IPS-11a (cell line): ENCODE results near the gene SMG7.

Experiments used
- H3K4me3 ChIP-seq: one replicate; pipeline ENCODE4 v1.5.1; 2013; ENCODE audit warnings: low read depth, low read length, control low read depth

SMG7 gene

GRCh38 chr1:183585038-183585437 lies 112.7 kb downstream of the SMG7 start:
- H3K4me3 ChIP-seq = no peak overlapping the region

GRCh38 chr1:183586455-183586854 lies 114.2 kb downstream of the SMG7 start:
- no peak overlapping the region for H3K4me3 ChIP-seq

DNA sequence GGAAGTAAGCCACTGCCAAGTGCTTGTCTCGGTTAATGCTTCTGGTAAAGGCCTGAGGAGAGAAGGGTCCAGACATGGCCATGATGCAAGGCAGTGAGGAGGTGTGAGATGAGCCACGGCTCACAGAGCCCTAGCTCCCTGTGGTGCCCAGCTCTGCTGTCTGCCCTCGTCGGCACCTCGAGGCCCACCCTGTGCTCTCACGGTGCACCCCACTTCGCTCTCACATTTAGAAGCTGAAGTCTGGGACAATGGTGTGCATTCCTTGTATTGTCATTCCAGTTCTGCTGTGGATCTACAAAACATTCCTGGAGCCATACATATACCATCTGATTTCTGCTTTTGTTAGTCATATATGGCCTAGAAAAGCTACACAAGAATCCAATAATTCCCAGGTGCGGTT lies 114.6 kb downstream of the SMG7 start:
- no peak overlapping the region for H3K4me3 ChIP-seq

- no peak overlapping the region for H3K4me3 ChIP-seq
Measured at GRCh38 chr1:183588827-183589226, 116.5 kb downstream of the SMG7 start.

DNA sequence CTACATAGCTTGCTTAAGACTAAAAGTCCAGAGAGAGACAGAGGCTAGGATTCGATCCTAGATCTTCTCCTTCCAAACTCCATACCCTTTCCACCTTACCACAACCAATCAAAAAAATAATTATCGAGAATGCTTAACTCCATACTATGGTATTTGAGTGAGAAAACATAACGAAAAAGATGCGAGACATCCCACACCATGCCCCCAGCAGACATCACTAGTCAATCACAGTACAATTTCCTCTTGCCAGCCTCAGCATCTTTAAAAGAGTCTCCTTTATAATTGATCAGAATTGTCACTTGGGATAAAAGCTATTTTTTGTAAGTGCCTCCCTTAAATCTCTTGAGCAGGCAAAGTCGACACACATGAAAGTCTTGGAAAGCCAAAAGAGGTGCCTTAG lies 117.1 kb downstream of the SMG7 start:
- H3K4me3 ChIP-seq = no peak overlapping the region

- H3K4me3 ChIP-seq = no peak overlapping the region
Measured at GRCh38 chr1:183589874-183590243, 117.6 kb downstream of the SMG7 start.

DNA sequence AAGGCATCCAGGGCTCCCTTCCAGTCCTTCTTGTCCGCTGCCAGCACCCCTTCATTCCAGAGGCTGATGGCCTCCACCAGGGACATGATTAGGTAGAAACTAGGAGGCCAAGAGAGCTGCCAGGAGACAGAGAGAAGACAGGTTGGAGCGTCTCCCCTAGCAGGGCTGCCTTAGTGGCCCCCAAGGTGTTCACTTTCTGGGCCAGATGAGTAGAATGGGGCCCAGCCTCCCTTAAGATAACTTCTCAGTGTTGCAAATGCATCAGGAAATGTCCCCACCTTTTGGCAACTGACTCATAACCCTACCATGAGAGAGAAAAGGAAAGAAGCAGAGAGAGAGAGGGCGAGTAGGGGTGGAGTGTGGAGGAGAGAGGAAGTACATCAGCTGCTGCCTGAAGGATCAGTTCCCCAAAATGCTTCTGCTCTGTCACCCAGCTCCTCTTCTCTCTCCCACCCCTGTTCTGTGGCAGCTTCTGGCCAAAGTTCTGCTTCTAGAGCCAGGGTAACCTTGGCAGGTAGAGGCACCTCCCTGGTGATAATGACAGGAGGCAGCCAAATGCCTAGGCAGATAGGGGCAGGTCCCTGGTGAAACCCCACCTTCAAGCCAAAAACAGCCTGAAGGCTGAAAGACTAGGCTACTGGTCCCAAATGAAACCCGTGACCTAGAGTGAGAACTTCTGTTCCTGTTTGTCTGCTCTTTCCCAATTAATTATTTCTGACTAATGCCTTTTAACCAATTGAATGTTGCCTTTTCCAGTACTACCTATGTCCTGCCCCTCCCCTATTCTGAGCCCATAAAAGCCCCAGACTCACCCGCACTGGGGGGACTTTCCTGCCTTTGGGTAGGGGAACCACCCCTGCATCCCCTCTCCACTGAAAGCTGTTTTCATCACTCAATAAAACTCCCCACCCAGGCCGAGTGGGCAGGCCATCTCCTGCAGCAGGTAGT lies 118.2 kb downstream of the SMG7 start, which contains the start of gene NCF2:
Gene NCF2, minus strand, starts transcription at position 216 of the 948 bp plus-strand sequence. Its CDS starts 130 bp downstream, at position 86.
- H3K4me3 ChIP-seq = no peak within 1 kb of the TSS

GRCh38 chr1:183592733-183593132 lies 120.4 kb downstream of the SMG7 start:
- H3K4me3 ChIP-seq = no peak overlapping the region

DNA sequence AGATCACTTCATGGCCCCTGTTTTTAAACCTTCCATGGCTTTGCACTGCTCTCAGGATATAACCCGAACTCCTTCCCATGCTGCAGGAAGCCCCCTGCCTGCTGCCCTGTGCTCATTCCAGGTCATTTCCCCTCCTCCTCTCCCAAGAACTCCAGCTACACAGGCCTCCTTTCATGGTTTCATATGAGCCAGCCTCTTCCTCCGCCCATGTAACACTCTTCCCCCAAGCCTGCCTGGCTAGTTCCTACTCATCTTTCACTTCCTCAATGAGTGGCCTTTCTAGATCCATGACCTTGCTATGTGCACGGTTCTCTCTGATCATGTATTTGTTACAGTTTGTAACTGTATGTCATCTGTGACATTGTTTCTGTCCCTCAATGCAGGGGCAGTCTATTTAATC lies 121.1 kb downstream of the SMG7 start:
- H3K4me3 ChIP-seq = no peak overlapping the region

DNA sequence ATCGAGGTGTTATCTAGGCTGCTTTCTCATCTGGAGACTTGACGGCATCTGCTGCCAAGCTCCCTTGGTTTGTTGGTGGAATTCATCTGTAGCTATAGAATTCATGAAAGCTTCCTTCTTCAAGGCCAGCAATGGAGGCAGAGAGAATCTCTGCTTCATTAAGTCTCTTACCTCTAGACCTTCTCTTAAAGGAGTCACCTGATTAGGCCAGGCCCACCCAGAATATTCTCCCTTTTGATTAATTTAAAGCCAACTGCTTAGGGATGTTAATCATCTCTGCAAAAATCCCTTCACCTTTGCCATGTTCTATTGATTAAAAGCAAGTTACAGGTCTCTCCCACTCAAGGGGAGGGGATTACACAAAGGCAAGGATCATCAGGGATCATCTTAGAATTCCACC lies 123.2 kb downstream of the SMG7 start:
- H3K4me3 ChIP-seq = no peak overlapping the region

GRCh38 chr1:183596500-183596899 lies 124.2 kb downstream of the SMG7 start:
- H3K4me3 ChIP-seq = no peak overlapping the region

- no peak overlapping the region for H3K4me3 ChIP-seq
Measured at GRCh38 chr1:183597656-183598347, 125.5 kb downstream of the SMG7 start.

- no peak overlapping the region for H3K4me3 ChIP-seq
Measured at GRCh38 chr1:183598386-183598785, 126.1 kb downstream of the SMG7 start.

DNA sequence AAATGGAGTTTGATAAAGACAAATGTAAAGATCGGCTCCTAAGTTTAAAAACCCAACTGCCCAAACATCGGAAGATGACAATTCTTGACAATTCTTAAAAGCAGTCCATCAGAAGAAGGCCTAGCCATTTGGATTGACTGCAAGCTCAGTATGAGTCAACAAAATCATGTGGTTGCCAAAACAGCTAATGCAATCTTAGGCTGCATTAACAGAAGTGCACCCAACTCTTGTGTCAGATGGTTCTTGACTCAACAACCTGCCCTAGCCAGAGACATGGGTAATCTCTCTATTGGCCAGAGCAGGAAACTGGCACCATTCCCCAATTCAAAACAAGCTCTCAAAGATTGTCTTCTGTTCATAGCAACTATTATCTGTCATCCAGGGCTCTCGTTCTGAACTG lies 127.8 kb downstream of the SMG7 start:
- H3K4me3 ChIP-seq = no peak overlapping the region

- no peak overlapping the region for H3K4me3 ChIP-seq
Measured at GRCh38 chr1:183600634-183601033, 128.3 kb downstream of the SMG7 start.

DNA sequence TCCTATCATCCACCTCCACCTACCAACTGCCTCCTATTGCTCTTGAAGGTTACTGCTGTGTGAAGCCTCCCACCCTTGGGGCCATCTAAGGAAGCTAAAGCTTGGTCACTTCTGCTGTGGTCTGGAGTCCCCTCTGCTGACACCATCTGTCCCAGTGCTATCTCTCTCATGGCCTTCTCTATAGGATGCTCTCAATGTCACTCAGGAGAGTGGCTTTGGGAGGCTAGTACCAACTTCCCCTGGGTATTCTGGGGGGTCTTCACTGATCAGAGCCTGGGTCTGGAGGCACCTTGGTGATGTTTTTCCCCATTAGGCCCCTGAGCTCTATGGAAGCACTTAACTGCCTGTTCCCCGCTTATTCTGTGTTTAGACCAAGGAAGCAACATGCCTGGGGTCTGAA lies 130.2 kb downstream of the SMG7 start:
- no peak overlapping the region for H3K4me3 ChIP-seq
